Measurements from ENCODE around the gene BGLAP. TPM values are rescaled to one million over a fixed set of nuclear protein-coding genes. Genes with fewer than 3 reads are reported as not detected.

The BGLAP gene
- total RNA-seq, 1 donor from 2014 or later, result 0.66 TPM

- peaks cover 48% of the 10 kb centered on the region for H3K36me3 Mint-ChIP-seq (ENCODE audit: low read depth, unreplicated experiment)
- no peak overlapping the region for H3K4me3 ChIP-seq (ENCODE audit: insufficient read depth, low read depth, low read length)
- H4K20me1 ChIP-seq (ENCODE audit: insufficient read depth, low read length), result peaks cover 86% of the 10 kb centered on the region
- peaks cover 15% of the 10 kb centered on the region for H3K4me1 ChIP-seq (ENCODE audit: insufficient read depth, low read length)
- H3K27ac Mint-ChIP-seq (ENCODE audit: unreplicated experiment), result no peak overlapping the region
- H3K27me3 Mint-ChIP-seq (ENCODE audit: low read depth, unreplicated experiment), result no peaks in the 10 kb centered on the region
- TF ChIP-seq CTCF (IDR thresholded peaks at IDR 0.05; ENCODE audit: insufficient read depth, low read depth, low read length), result no peak
- H3K9ac ChIP-seq (ENCODE audit: low read length), result peak overlapping the region; percentile 28
- H3K4me2 ChIP-seq (ENCODE audit: low read length), result peak overlapping the region; percentile 61
- H3K4me1 Mint-ChIP-seq (ENCODE audit: low read depth, unreplicated experiment), result peaks cover 5% of the 10 kb centered on the region
- no peak for DNase-seq (ENCODE audit: low read depth)
- FAIRE-seq, result no peak
- peak overlapping the region; percentile 61 for H3K27ac ChIP-seq (ENCODE audit: low read depth, low read length)
- no peaks in the 10 kb centered on the region for H3K27me3 ChIP-seq (ENCODE audit: insufficient read depth, low read length)
- no peaks in the 10 kb centered on the region for H3K9me3 Mint-ChIP-seq (ENCODE audit: unreplicated experiment)
- H3K4me3 Mint-ChIP-seq (ENCODE audit: unreplicated experiment), result no peak overlapping the region
- H3K36me3 ChIP-seq (ENCODE audit: insufficient read depth, low read length), result peaks cover 61% of the 10 kb centered on the region
- H3K9me3 ChIP-seq (ENCODE audit: insufficient read depth, low read depth, low read length), result no peaks in the 10 kb centered on the region
- no peak overlapping the region for H2AFZ ChIP-seq (ENCODE audit: low read depth, low read length)
- peaks cover 18% of the 10 kb centered on the region for H3K79me2 ChIP-seq (ENCODE audit: insufficient read depth, low read length)
Observed at GRCh38 chr1:156263288-156263655, 21.3 kb downstream of the BGLAP start.

GRCh38 chr1:156266051-156266450 is 24.1 kb downstream of the BGLAP start:
- no peak for FAIRE-seq
- TF ChIP-seq EZH2 (IDR thresholded peaks at IDR 0.05; ENCODE audit: insufficient read depth, low read length) (no peak), CTCF (IDR thresholded peaks at IDR 0.05; ENCODE audit: insufficient read depth, low read depth, low read length) (no peak)

GRCh38 chr1:156268336-156268735 is 26.4 kb downstream of the BGLAP start:
- DNase-seq (ENCODE audit: low read depth) (peak; percentile 66), FAIRE-seq (no peak)
- Histone ChIP-seq H3K9me3 (ENCODE audit: insufficient read depth, low read depth, low read length) (no peaks in the 10 kb centered on the region), H3K27me3 (ENCODE audit: insufficient read depth, low read length) (no peaks in the 10 kb centered on the region), H3K36me3 (ENCODE audit: insufficient read depth, low read length) (peaks cover 64% of the 10 kb centered on the region), H3K27ac (ENCODE audit: low read depth, low read length) (no peak overlapping the region), H3K4me3 (ENCODE audit: insufficient read depth, low read depth, low read length) (no peak overlapping the region), H3K4me2 (ENCODE audit: low read length) (no peak overlapping the region), H4K20me1 (ENCODE audit: insufficient read depth, low read length) (peaks cover 61% of the 10 kb centered on the region), H3K4me1 (ENCODE audit: insufficient read depth, low read length) (peaks cover 9% of the 10 kb centered on the region), H2AFZ (ENCODE audit: low read depth, low read length) (no peak overlapping the region), H3K79me2 (ENCODE audit: insufficient read depth, low read length) (peaks cover 15% of the 10 kb centered on the region), H3K9ac (ENCODE audit: low read length) (no peak overlapping the region)
- peak overlapping the region; percentile 66 for H3K27ac Mint-ChIP-seq (ENCODE audit: unreplicated experiment)
- no peak for TF ChIP-seq CTCF (IDR thresholded peaks at IDR 0.05; ENCODE audit: insufficient read depth, low read depth, low read length)
- peaks cover 6% of the 10 kb centered on the region for H3K4me1 Mint-ChIP-seq (ENCODE audit: low read depth, unreplicated experiment)
- H3K36me3 Mint-ChIP-seq (ENCODE audit: low read depth, unreplicated experiment), result peaks cover 44% of the 10 kb centered on the region
- H3K27me3 Mint-ChIP-seq (ENCODE audit: low read depth, unreplicated experiment), result no peaks in the 10 kb centered on the region
- H3K9me3 Mint-ChIP-seq (ENCODE audit: unreplicated experiment), result no peaks in the 10 kb centered on the region
- no peak overlapping the region for H3K4me3 Mint-ChIP-seq (ENCODE audit: unreplicated experiment)

More at GRCh38 chr1:156266051-156266450, 24.1 kb downstream of the BGLAP start:
- peaks cover 52% of the 10 kb centered on the region for H3K36me3 ChIP-seq (ENCODE audit: insufficient read depth, low read length)
- H3K4me1 ChIP-seq (ENCODE audit: insufficient read depth, low read length), result peaks cover 20% of the 10 kb centered on the region
- H3K9ac ChIP-seq (ENCODE audit: low read length), result no peak overlapping the region
- Mint-ChIP-seq H3K4me1 (ENCODE audit: low read depth, unreplicated experiment) (peaks cover 10% of the 10 kb centered on the region), H3K27ac (ENCODE audit: unreplicated experiment) (no peak overlapping the region), H3K4me3 (ENCODE audit: unreplicated experiment) (no peak overlapping the region), H3K9me3 (ENCODE audit: unreplicated experiment) (no peaks in the 10 kb centered on the region), H3K27me3 (ENCODE audit: low read depth, unreplicated experiment) (no peaks in the 10 kb centered on the region), H3K36me3 (ENCODE audit: low read depth, unreplicated experiment) (peaks cover 45% of the 10 kb centered on the region)
- H3K27ac ChIP-seq (ENCODE audit: low read depth, low read length), result no peak overlapping the region
- DNase-seq (ENCODE audit: low read depth), result no peak
- H3K79me2 ChIP-seq (ENCODE audit: insufficient read depth, low read length), result peaks cover 9% of the 10 kb centered on the region
- H4K20me1 ChIP-seq (ENCODE audit: insufficient read depth, low read length), result peaks cover 69% of the 10 kb centered on the region
- no peaks in the 10 kb centered on the region for H3K27me3 ChIP-seq (ENCODE audit: insufficient read depth, low read length)
- no peak overlapping the region for H3K4me3 ChIP-seq (ENCODE audit: insufficient read depth, low read depth, low read length)
- H3K9me3 ChIP-seq (ENCODE audit: insufficient read depth, low read depth, low read length), result no peaks in the 10 kb centered on the region
- H2AFZ ChIP-seq (ENCODE audit: low read depth, low read length), result no peak overlapping the region
- H3K4me2 ChIP-seq (ENCODE audit: low read length), result no peak overlapping the region
